Stimulated activated CD4-positive, alpha-beta T cell treated with anti-CD3 and anti-CD28 coated beads, Interleukin-1b, Interleukin-23, amount 100 ng/mL, for 48 hours (primary cell): ENCODE measurements around the gene PRMT9.

Source experiments
- DNase-seq: peaks from one replicate; pipeline ENCODE4 v3.0.0-alpha.2; 2020

Gene PRMT9

DNA sequence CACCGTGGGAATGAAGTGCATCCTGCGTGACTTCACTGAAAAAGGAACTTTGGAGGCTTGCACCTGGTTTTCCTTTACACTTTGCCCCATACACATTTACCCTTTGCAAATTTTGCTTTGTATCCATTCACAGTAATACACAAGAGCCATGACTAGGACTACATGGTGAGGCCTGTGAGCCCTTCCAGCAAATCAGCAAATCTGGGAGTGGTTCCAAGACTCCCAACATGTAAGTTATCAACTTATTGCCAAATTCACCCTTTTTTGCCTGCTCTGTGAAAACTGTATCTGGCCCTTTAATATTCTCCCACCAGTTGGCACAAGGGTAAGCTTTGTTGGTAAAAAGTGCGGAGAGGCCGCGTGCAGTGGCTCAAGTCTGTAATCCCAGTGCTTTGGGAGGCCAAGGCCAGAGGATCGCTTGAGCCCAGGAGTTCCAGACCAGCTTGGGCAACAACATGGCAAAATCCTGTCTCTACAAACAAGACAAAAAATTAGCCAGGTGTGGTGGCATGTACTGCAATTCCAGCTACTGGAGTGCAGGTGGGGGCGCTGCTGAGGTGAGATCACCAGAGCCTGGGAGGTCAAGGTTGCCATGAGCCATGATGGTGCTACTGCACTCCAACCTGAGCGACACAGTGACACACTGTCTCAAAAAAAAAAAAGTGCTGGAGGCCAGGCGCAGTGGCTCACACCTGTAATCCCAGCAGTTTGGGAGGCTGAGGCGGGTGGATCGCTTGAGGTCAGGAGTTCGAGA, 5.0 kb downstream of the PRMT9 start:
- peak; percentile 4 for DNase-seq

DNA sequence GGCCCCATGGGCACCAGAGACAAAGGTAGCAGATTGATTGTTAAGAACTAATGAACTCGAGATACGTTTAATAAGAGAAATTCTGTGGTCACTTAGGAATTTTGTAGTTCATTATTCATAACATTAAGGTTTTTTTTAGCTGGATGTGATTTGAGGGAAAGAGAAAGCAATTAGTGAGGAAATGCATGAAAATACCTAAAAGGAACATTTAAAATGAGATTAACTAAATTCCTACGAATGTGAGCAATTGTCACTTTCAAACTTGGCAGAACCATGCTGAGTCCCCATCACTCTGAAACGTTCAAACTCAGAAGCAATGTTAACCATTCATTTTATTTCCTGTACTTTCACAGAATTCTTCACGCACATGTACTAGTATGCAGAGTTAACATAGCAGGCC, 5.9 kb downstream of the PRMT9 start:
- DNase-seq, result no peak

DNA sequence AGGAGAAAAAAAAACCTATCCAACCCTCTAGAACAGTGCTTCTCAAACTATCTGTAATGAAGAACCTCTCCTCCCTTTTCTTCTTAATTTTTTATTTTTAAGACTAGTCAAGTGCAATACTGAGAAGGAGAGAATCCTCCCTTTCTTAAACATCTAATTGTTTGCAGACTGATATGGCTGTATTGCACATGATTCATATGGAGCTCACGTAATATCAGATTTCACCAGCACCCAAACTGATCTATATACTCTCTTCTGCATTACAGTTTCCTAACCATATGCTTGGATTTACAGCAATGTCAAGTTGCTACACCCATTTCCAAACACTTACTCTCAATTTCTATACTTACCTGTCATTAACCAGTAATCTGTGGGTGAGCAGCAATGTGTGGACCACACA, 9.5 kb downstream of the PRMT9 start:
- no peak for DNase-seq

DNA sequence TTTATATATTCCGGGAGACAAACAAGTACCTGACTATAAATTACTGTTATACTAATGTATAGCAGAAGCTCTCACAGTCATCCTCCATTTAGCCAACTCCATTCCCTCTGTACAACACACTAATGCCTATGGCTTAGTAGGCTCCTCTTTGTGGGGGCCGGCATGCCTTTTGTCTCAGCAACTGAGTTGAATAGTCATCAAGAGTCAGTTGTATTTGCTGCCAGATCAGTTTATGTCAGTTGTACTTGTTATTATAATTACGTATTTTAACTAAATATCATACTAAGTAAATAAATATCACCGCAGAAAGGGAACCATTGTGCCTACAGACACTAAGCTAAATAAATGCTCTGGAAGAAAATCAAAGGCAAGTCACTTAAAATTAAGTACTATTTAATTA, 9.9 kb downstream of the PRMT9 start:
- DNase-seq, result no peak

DNA sequence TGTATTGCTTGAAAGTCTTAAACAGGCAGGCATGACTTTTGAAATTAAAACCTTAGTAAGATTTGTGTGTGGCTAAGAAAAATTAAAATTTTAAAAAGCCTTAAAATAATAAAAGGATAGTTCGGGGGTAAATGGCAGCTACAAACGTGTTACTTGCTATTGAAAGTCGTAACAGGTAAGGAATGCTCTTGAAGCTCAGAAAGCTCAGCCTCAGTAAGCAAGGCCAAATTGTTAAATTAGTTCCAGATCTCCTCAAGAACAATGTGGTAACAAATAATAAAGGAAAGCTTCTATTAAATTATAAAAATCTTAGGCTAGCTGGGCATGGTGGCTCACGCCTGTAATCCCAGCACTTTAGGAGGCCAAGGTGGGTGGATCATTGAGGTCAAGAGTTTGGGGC, 25.5 kb downstream of the PRMT9 start:
- no peak for DNase-seq

DNA sequence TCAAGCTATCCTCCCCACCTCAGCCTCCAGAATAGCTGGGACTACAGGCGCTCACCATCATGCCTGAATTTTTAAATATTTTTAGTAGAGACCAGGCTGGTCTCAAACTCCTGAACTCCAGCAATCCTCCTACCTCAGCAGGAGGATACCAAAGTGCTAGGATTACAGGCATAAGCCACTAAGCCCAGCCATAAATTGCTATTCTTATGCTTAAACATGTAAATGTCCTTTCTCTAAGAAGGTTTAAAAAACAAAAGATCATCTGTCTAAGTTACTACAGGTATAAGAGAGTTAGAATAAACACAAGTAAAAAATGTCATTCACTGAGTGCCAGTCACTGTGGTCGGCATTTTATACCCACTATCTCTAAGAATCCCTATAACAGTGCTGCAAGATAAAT, 28.3 kb downstream of the PRMT9 start:
- DNase-seq, result no peak

DNA sequence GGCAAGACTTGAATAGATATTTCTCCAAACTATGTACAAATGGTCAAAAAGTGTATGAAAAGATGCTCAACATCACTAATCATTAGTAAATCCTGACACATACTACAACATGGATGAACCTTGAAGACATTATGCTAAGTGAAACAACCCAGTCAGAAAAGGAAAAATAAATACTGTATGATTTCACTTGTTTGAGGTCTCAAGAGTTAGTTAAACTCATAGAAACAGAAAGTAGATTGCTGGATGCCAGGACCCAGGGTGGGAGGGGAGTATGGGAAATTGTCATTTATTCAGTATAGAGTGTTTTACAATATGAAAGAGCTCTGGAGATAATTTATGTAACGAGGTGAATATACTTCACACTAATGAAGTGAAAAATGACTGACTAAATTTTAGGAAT, 32.4 kb downstream of the PRMT9 start:
- peak; percentile 3 for DNase-seq

DNA sequence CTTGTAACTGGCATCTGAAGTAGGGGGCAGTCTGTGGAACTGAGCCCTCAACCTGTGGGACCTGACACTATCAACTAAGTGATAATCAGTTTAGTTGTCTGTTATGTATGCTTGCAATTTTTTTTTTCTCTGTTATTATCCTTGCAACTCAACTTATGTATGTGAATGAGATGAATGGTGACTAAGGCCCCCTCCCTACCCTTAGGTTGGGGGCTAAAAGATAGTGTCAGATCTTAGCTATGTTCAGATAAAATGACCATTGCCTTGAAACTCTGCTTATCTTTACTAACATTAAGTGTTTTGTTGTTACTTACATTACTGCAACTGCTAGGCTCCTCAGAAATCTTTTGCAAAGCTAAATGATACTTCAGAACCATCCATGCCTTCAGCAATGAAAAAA, 35.3 kb downstream of the PRMT9 start:
- DNase-seq, result no peak

DNA sequence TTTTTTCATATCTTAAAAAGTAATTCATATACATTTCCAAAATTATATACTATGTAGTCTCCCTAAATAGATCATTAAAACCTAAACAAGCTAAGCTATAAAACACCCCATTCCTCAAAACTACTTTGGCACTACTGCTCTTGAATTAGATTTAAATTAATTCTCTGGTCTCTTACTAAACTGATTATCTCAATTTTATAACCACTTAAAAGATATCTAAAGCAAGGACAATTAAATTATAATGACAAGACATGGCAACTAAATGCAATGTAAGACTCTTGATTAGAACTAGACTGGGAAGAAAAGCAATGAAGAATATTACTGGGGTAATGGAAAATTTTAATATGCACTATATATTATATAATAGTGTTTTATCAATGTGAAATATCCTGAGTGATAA, 38.9 kb downstream of the PRMT9 start:
- DNase-seq, result no peak

DNA sequence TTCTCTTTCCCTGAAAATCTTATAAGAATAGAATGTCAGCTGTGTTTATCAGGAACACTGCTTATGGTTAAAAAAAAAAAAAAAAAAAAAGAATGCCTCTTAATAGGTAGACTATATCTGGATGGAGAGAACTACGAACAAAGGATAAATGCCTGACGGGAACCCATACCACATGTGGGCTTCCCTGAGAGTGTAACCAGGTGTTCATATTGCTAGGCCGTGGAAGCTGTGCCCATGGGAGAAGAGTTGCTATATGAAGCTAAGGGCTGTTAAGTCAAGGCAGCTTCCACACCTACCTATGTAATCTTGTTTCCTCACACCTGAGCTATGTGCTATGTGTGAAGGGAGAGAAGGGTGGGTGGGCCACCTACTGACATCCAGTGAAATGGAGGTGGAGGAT, 39.5 kb downstream of the PRMT9 start:
- no peak for DNase-seq

DNA sequence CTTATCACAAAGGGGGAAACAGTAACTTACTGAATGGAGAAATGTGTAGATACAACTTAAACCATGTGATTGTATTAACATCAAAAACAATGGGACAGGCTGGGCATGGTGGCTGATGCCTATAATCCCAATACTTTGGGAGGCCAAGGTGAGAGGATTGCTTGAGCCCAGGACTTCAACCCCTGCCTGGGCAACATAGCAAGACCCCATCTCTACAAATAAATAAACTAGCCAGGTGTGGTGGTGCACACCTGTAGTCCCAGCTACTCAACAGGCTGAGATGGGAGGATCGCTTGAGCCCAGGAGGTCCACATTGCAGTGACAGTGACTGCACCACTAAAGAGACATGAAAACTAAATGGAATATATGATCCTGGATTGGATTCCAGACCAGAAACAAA, 40.3 kb downstream of the PRMT9 start:
- no peak for DNase-seq

DNA sequence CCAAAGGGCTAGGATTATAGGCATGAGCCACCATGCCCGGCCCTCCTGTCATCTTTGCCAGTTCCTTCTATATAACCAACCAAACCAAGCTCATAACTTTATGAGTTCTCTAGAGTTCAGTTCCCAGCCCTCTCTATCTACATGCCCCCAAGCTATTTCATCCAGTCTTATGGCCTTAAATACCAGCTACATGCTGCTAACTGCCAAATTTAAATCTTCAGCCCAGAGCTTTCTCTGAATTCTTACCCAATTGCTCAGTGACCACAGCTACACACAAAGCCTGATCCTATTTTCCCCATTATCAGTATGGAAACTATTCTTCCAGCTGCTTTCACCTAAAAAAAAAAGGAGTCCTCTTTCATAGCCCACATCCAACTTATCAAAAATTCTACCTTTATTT, 43.6 kb downstream of the PRMT9 start:
- no peak for DNase-seq

DNA sequence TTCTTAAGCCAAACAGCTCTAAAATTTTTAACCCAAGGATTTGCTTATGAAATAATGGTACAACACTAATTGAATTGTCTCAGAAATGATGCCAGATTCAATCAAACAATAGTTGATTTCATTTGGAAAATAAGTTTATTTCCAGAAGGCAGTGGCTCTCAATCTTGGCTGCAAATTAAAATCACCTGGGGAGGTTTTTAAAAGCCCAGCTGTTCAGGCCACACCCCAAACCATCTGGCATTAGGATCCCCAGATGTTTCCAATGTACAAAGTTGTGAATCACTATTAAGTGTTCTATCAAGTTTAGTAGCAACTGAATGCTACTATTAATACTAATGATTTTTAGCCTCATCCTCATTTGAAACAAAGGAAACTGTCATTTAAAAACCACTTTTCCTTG, 44.6 kb downstream of the PRMT9 start:
- DNase-seq, result no peak

DNA sequence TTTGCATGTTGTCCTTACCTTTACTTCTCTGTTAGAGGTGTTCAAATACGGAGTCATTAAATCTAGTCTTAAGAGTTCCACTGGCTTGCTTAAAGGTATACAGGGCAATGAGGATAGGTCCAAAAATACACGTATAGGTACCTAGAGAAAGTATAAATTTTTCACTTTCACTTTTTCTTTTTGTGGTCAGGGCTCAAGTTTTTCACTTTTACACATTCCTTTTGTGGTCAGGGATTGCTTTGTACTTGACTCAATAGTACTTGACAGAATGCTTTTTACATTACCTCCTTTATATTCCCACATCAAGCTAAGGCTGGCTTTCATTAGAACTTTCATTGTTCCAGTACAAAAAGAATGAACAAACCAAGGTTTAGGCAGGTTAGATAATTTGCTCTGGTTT, 45.0 kb downstream of the PRMT9 start:
- DNase-seq, result no peak

DNA sequence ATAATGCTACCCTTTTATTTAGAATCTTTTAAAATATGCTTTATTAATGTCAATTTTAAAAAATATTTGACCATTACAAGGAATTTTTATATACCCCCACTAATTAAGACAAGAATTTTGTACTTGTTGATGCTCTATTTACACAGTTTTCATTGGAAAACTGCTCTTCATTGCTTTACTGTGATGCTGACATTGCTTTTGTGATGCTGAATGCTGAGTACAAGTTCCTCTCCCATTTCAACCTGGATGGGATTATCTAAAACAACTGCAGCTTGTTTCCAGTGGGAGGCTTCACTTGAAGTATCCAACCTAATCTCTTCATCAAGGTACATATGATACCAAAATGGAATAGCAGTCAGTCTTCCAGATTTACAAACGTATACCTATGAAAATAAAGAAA, 45.6 kb downstream of the PRMT9 start:
- DNase-seq, result no peak

DNA sequence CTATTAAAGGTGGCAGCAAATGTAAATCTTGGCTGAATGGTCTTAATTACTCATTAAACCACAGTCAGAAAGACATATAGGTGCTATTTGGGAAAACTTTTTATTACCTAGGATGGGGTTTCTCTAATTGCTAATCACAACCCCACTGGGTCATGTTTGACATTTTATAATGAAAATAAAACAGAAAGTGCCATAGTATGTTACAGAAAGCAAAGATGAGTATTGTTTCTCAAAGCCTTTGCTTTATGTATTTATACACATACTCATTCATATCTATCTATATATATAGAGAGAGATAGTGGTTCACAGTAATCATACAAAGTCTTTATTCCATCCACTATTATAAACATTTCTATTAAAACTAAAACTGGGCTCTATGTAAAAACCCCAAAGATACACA, 48.6 kb downstream of the PRMT9 start:
- DNase-seq, result no peak

DNA sequence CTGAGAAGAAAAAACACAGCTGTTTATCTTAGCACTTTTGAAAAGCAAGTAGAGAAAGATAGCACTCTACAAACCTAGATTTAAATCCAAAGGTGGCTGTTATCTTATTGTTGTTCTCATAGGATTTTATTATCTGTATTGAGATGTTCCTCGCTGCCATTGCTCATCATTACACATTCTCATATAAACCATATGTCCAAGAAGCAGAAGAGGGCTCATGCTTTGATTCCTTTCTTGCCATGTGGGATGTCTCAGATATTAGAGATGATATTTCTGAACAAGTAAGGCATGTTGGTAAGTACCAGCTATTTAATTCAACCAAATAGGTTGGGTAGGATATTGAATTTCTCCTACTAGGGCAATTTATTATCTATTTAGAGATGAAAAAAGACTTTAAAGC, 50.3 kb downstream of the PRMT9 start:
- DNase-seq, result no peak

DNA sequence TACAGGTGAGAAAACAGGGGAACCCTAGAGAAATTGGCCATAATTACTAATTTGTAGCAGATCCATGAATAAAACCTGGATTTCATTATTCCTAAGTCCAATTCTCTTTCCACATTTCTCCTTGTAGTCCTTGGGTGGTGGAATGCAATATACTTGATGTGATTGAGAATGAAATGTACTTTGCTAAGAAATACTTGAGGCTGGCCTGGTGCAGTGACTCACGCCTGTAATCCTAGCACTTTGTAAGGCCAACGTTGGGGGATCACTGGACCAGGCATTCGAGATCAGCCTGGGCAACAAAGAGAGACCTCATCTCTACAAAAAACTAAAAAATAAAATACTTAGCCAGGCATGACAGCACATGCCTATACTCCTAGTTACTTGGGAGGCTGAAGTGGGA, 50.9 kb downstream of the PRMT9 start:
- DNase-seq, result no peak

DNA sequence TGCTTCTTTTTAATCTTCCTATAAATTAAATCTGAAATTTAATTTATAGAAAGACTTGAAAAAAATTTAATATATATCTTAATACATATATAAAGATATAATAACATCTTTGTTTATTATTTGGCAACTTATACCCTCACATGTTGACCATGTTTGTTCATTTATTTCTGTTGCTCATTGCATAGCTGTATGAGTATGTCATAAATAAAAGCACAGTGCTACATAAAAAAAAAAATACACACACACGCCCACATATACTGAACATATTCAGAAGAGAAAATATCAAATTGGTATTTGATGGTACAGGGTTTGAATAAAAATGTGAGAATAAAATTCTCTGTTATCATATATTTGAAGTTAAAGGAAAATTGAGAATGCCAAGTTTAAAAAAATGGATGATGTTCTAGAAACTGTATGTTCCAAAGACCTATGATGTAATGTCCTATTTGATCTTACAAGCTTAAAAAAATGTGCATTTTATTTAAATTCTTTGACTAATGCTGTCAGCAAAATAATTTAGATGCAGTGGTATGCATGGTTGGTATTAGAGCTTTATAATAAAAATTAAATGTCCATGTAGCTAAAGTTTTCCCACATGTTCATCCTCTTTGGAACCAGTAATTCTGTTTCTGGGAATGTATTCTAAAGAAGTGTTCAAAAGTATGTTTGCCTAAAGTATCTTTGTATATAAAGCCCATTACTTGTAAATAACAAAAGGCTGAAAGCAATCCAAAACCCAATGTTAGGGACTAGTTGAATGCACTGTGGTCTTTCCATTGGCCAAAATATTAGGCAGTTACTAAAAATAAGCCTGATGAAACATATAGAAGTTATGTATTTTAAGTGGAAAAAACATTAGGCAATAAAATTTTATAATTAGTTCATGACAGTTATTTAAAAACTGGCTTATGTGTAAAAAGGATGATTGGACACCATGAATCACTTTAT, 53.9 kb downstream of the PRMT9 start:
- DNase-seq, result no peak

DNA sequence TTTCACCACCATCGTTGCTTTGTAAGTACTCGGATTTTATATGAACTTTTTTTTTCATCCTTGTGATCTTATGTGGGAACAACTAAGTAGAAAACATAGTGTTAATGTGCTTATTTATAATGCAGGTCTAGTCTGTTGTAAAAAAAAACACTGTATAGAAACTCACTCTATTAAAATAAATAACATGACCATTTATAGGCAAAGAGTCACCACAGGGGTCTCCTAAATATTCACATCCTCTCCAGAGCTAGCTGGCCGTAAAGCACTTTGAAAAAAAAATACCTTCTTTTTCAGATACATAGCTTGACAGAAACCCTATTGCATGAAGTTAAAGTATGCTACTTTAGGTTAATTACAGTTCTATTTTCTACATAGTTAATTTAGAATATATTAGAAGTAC, 55.5 kb downstream of the PRMT9 start:
- DNase-seq, result no peak

DNA sequence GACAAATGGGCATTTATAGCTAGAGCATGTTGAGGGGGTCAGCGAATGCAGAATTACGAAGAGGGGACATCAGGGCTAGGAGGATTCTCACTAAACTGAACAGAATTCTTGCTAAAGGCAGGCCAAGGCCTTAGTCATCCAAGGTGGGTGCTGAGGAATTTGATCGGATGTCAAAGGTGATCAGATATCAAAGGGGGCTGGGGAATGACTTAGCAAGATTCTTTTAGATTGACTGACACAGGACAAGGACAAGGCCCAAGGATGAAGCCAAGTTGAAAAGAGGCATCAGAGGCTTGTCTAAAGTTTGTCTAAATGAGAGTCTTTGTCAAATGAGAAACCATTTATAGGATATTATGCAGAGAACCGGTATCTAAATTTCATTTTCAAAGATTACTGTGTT, 57.1 kb downstream of the PRMT9 start:
- DNase-seq, result no peak

DNA sequence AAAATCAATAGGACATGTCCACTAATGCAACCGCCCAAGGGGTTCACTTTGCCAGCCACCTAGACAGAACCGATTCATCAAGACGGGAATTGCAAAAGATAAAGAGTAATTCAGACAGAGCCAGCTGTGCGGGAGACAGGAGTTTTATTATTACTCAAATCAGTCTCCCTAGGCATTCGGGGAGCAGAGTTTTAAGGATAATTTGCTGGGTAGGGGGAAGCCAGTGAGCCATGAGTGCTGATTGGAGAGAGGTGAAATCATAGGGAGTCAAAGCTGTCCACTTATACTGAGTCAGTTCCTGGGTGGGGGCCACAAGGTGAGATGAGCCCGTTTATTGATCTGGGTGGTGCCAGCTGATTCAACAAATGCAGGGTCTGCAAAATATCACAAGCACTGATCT, 58.2 kb downstream of the PRMT9 start:
- no peak for DNase-seq

DNA sequence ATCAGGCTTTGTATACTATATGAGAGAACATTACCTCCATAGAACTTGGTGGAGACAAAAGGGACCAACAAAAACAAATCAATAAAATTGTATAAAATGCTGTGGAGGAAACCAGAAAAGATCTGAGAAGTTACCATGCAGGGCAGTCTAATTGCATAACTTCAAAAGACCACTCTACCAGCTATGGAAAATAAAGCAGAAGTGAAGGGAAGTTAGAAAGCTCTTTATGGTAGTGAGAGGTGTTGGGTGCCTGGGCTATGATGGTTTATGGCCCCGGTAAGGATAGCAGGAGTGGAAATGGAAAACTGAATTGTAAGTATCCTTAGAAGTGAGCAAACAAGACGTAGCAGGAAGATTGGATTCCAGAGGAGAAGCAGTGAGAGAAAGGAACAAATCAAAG, 63.6 kb downstream of the PRMT9 start:
- DNase-seq, result no peak
